Stimulated activated CD4-positive, alpha-beta T cell treated with anti-CD3 and anti-CD28 coated beads, Interleukin-15, amount 100 ng/mL, for 1 hour (primary cell): ENCODE data around the gene SMG6.
"Not testable (repeated sequence)": the region's sequence is repeated elsewhere in the genome, so short reads cannot be mapped to it uniquely, and the experiment has no call there.

Experiments used
- DNase-seq, 2 donors: peaks; one replicate each; pipeline ENCODE4 v3.0.0-alpha.2; 2020; ENCODE audit warnings: low read depth in 1 of 2, low spot score in 1 of 2

The SMG6 gene

DNA sequence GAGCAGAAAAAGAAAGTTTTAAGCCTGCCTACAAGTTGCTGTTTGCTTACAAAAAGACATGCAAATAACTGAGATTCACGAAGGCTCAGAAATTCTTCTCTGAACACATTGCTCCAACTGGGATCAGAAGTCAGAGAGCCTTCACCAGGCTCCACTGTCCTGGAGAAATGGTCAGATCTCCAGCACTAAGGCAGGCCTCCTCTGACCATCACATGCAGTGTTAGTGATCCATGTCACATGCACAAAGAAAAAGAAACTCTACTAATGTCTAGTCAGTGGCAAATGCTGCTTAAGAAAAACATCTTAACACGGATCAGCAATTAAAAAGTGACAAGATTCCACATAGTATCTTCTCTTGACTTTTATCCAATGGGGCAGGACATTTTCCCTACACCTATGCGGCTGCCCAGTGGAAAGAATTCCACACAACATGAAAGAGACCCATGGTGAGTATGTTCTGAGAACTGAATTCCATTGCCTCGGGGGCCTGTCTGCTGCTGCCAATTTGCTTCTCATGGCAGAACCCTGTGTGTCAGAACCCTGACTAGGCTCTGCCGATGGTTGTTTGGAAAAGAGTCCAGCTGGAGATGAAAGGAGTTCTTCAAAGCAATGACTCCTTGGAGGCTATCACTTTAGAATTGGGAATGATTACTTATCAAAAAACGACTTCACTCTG lies 152.1 kb downstream of the SMG6 start:
- DNase-seq = no peak

DNA sequence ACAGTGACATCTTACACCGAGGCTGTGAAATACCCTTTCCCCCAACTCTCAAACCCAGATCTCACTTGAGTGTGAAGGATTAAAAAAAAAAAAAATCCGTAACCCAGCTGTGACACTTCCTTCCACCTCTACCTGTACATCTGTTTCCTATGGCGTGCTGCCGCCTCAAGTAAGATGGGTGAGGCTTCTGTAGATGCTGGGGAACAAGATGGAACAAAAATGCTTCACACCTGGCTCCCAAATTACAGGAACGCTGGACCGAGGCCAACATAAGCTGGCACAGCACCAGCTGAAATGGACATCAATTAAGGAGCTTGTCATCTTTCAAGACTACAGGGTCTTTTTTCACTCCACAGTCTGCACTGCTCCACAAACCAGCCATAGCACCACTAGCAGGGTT lies 152.8 kb downstream of the SMG6 start:
- no peak for DNase-seq

DNA sequence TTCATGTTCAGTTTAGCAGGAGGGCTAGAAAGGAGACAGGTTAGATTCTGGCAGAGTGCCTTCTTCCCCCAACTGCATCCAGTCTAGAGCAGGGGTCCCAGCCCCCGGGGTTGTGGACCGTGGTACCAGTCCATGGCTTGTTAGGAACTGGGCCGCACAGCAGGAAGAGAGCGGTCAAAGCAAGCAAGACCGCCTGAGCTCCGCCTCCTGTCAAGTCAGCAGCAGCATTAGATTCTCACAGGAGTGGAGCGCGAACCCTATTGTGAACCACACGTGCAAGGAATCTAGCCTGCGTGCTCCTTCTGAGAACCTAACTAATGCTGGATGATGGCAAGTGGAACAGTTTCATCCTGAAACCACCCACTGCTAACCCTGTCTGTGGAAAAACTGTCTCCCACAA lies 153.7 kb downstream of the SMG6 start:
- no peak for DNase-seq

DNA sequence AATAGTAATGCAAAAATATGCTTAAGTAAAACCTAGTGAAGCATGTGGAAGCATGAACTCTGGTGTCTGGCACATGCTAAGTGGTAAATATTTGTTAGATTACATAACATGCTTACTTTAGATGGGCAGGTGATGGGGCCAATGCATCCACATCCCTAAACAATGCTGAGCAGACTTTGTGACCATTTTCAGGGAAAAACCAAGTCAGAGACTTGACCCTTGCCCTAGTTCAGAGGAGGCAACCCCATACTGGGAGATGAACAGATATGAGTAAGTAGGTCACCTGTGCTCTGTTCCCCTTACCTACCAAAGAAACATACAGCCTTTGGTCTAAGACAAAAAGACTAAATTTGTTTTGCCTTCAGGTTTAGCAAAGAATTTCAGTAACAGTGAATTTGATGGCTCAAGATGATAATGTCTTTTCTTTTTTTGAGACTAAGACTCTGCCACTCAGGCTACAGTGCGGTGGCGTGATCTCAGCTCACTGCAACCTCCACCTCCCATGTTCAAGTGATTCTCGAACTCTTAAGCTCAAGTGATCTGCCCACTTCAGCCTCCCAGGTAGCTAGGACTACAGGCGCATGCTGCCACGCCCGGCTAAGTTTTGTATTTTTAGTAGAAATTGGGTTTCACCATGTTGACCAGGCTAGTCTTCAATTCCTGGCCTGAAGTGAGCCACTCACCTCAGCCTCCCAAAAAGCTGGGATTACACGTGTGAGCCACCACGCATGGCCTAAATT lies 157.3 kb downstream of the SMG6 start:
- DNase-seq = no peak

DNA sequence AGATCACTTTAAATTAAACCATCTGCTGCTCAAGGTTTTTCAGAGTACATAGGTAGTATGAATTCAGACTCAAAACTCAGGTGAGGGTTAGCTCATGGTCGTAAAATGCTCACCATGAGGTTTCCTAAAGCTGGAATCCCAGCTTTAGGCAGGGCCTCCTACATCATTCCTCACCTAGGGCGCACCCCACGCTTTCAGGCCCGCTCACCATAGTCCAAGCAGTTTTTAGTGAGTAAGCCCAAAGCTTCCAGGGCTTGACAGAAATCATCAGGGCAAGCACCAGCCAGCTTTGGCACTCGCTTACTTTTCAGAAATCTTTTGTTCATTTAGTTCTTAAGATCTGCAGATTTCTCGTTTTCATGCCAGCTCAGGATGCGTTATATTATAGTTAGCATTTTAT lies 158.9 kb downstream of the SMG6 start:
- no peak for DNase-seq

DNA sequence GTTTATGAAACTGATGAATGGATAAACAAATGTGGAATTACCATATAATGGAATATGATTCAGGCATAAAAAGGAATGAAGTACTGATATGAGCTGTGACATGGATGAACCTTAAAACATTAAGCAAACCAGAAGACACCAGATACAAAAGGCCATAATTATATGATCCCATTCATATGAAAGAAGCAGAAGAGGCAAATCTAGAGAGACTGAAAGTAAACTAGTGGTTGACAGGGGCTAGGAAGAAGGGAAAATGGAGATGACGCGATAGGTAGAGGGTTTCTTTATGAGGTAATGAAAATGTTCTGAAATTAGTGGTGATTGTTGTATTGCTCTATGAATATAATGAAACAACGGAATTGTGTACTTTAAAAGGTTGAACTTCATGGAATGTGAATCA lies 160.3 kb downstream of the SMG6 start:
- no peak for DNase-seq

DNA sequence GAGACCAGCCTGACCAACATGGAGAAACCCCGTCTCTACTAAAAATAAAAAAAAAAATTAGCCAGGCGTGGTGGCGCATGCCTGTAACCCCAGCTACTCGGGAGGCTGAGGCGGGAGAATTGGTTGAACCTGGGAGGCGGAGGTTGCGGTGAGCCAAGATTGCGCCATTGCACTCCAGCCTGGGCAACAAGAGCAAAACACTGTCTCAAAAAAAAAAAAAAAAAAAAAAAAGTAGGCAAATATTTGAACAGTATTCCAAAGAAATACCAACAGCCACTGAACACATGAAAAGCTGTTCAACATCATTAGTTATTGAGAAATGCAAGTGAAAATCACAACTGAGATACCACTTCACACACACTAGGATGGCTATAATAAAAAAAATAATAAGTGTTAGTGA lies 160.9 kb downstream of the SMG6 start:
- not testable (repeated sequence) for DNase-seq

DNA sequence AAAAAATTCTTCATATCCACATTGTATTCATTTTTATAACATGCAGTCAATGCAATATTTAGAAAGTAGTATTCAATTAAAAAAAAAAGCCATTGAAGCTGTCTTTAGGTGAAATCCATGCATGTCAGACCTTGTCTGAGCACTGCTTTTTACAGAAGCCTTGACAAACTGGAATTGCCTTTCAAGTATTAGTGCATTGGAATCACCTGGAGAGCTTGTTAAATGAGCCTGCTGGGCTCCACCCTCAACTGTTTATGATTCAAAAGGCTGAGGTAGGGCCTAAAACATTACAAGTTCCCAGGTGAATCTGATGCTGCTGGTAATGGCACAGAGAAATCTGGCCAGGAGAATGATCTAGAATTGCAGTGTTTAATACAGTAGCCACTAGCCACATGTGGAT lies 162.9 kb downstream of the SMG6 start:
- no peak for DNase-seq

DNA sequence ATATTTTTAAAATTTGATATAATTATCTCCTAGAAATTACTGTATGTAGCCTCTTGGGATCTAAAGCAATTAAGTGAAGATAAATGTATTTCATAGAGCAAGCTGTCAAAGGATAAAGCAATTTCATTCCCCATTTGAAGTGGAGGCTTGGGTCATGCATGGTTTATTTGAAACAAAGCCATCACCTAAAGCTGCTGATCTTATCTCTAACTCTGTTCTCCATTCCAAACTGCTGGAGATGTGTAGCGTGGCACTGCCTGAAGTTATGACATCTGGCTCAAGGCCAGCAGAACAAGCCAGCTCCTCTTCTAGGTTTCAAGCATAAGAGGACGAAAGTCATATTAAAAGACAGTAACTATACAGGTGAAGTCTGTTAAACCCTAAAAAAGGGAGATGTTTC lies 164.8 kb downstream of the SMG6 start:
- no peak for DNase-seq

DNA sequence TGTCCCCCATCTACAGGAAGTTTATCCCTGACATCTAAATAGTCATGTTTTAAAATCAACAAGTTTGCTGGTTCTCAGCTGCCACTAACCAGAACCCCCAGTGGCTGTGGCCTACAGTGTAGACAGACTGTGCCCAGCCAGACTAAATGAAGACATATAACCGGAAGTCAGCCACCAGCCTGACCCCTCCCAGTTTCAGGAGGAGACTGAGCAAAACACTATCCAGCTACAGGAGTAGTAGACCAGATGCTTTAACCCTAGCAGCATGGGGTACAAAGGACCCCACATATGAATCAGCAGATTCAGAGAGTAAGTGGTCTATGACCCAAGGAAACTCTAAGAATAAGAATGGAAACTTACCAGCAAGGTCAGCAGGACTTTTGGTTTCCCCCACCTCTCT lies 165.3 kb downstream of the SMG6 start:
- DNase-seq = no peak

DNA sequence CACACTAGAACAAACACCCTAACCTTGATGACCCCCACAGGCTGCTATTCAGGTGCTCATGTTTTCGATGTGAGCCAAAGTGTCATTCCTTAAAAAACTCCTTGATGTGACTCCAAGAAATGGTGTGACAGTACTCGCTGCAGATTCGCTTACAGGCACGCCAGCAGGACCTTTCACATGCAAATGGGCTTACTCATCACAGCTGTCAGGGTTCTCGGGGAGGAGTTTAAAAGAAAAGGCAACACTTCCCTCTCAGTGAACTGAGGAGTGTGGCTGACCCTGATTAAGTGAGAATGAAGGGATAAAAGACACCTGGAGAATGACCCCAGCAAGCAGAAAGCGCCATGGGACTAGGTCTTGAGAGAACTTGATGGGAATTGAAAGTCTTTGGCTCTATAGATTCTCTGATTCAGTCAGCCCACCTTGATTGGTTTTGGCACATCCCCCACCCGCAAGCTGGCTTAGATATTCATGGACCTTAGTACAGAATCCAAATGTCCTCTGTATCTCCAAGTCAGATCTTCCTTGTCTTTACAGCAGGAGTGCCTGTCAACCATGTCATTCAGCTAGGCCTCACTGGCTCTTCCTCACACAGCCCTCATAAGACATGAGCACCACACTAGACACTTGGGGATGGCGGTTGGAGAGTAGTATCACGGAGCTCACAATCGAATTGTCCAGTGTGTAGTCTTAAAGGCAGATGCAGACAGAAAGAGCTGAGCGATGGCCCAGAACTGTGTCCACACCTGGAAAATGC lies 166.1 kb downstream of the SMG6 start:
- no peak for DNase-seq

DNA sequence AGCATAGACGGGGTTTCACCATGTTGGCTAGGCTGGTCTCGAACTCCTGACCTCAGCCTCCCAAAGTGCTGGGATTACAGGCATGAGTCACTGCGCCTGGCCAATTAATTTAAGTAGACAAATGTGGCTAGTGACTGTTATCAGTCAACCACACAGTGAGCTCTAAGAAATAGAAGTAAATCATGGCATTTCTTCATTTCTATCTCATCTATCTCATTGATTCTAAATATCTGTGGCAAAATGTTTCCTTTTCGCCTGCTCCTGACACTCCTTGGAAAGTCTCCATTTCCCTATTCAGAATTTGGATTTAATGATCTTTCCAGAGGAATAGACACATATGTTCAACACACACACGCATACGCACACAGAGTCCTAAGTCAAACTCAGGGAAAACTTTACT lies 167.3 kb downstream of the SMG6 start:
- DNase-seq = no peak

DNA sequence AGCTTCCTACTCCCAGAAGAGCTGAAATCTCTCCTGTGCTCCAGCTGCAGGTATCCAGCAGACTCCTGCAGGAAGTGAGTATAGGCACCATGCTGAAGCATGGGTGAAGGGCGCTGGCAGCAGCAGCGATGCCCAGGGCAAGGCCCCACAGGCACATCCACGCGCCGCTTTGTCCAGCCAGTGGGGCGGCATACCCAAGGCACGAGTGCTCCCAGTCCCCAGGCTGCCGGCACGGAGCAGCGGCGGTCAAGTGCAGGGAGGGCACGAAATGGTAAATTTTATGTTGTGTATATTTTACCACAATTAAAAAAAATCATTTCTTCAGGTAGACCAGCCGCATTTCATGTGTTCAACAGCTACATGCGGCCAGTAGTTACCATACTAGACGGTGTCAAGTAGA lies 175.6 kb downstream of the SMG6 start:
- no peak for DNase-seq

DNA sequence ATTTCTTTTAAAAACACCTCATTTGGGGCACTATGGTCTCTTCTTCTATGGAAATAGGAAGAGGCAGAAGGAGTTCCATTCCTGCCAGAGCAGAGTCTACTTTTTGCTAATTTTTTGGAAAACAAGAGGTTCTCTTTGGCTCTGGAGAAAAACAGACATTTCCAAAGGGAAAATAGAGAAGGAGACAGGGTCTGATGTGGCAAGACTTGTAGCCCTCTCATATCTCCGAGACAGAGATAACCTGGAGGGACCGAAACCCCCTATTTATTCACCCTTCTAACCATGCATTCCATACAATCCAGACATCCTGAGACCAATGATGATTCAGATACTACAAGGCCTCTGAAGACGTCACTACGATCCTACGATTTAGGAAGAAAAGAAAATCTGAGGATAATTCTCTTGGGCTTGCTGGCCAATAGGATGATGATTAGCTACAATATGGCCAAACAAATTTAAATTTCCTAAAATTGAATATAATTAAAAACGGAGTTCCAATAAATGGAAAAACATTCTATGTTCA lies 178.5 kb downstream of the SMG6 start:
- DNase-seq = no peak

DNA sequence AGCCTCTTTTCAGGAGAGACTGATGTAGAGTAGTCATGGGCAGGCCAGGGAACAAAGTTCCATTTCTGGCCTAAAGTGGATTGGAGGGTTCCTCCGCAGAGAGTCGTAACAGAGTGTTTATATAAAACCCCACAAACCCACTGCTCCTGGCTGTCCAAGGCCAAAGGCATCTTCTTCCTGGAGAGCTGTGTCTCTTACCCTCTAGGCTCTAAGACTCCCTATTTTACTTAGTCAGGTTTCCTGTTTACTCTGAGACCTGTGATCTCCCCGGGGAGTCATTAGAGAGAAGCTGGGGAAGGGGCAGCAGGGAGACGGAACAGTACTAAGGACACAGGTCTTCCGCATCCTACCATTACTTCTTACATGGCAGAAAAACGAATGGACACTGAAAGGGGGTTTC lies 179.2 kb downstream of the SMG6 start:
- DNase-seq = no peak

DNA sequence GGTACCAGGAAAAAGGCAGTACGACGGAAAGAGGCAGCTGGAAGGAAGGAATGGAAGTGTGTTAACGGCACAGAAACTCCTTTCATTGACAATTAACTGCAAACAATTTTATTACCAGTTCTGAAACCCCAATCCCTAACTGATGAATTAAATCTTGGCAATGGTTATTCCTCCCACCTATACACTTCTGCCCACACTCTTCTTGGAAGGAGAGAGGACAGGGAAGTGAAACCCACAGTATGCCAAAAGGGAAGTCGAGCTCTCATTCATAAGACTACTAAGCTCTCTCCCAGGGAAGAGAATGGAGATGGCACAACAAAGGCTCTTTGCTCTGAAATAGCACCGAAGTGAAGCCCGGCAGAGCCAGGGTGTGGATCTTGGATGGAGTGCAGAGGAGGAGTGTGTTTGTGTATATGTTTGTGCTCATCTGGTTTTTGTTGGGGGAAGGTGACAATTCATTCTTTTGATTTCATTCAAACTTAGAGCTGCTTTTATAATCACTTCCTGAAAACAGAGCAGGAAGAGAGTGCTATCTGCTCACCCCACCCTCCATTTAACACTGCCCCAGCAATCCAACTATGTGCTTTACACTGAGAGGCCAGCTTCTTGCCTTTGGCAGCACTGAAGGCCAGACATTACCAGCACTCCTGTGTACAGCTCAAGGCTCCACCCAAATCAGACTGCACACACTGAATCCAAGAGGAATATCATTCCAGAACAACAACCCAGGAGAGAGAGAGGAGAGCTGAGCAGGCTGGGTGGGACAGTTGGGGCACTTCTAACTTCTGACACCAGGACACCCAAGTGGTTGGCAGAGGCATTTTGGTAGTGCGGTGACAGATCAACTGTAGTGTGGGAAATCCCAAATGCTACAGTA lies 180.0 kb downstream of the SMG6 start:
- DNase-seq = no peak

DNA sequence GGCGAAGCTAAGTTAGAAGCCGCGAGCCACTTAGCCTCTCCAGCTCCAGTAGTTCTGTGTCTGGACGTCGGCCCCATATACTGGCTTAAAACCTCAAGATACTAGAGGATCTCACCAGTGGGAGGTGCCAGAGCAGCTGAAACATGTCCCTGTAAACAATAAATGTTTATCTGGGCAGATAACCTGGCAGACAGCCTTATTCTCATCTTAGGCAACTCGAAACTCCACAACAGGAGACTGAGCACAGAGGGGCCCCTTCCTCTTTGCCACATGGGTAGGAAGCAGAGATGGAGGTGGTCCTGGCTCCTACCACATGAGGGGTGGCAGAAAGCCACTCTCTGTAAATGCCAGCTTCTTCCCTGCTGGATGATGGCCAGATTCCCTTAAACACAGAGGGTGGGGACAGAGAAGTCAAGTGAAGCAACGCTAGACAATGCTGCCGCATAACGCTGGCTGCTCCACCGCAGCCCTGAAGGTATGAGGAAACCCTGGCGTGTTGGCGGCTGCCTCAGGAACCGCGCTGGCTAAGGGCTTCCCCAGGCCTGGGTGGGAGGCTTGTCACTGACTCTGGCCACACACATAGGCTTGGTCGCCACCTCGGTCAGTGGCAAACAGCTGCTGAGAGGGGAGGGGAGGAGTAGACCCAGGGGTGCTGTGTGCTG lies 180.8 kb downstream of the SMG6 start:
- no peak for DNase-seq

DNA sequence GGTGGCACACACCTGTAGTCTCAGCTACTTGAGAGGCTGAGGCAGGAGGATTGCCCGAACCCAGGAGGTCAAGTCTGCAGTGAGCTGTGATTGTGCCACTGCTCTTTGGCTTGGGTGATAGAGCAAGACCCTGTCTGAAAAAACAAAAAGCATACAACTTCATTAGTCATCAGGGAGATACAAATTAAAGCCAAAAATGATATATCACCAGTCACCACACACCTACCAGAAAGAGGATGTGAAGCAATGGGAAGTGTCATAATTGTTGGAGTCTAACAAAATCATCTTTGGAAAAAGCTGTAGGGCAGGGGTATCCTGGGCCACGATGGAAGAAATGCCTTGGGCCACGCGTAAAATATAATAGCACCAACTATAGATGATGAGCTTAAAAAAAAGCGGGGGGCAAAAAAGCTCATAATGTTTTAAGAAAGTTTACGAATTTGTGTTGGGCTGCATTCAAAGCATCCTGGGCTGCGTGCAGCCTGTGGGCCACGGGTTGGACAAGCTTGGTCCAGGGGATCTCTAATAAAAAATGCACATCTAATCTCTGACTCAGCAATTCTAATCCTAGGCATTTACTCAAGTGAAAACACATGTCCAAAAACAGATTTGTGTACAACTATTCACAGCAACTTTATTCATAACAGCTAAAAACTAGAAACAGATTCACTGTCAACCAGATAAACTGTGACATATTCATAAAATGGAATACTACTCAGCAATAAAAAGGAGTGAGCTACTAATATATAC lies 182.8 kb downstream of the SMG6 start:
- no peak for DNase-seq

DNA sequence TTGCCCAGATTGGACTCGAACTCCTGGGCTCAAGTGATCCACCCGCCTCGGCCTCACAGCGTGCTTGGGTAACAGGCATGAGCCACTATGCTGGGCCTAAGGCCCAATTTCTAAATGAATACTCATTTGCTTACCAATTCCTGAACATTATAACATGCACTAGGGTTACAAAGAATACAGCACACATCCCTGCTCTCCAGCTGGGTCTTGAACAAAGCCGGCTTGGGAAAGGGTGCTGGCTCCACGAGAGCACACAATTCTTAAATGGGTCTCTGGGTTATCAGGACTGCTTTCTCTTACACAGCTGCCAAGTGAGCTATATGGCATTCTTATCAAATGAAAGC lies 190.3 kb downstream of the SMG6 start:
- DNase-seq = no peak

DNA sequence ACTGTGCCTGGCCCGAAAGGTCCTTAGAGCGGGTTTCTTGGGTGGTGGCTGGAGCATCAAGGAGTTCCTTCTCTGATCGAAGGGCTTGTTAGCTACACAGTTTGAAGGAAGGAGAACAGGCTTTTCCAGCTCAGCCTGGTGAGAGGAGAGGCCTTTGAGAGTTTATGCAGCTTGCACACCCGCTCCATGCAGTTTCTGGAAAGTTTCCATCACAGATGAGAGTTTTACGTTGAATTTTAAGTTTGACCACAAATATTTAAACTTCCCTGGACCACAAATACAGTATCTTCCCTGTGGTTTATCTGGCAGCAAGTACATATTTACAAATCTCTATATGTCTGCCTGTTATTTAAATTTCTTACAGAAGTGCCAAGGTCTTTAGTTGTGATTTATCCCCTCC lies 191.9 kb downstream of the SMG6 start:
- DNase-seq = no peak
